Stimulated activated CD4-positive, alpha-beta T cell treated with anti-CD3 and anti-CD28 coated beads, Interleukin-4, amount 100 ng/mL, for 48 hours (primary cell): ENCODE results near the gene HEYL.
A peak's percentile ranks its signal among the peaks of the same experiment; 100 is the strongest.
"Not testable (repeated sequence)": the region's sequence is repeated elsewhere in the genome, so short reads cannot be mapped to it uniquely, and the experiment has no call there.

Experiments
- DNase-seq, 2 donors: peaks; one replicate each; pipeline ENCODE4 v3.0.0-alpha.2; 2020; ENCODE audit warnings: low read depth in 2 of 2

HEYL gene

GRCh38 chr1:39608921-39609320, 30.5 kb downstream of the HEYL start:
- DNase-seq: no peak

DNA sequence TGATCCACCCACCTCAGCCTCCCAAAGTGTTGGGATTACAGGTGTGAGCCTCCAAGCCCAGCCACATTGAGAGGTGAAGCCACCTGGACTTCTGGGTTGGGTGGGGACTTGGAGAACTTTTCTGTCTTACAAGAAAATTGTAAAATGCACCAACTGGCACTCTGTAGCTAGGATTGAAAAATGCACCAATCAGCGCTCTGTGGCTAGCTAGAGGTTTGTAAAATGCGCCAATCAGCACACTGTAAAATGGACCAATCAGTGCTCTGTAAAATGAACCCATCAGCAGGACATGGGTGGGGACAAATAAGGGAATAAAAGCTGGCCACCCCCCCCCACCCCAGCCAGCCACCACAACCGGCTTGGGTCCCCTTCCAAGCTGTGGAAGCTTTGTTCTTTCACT, 35.8 kb downstream of the HEYL start:
- not testable (repeated sequence) for DNase-seq

GRCh38 chr1:39601667-39602255, 37.7 kb downstream of the HEYL start:
- not testable (repeated sequence) for DNase-seq

- DNase-seq: no peak
Measured at GRCh38 chr1:39596163-39596562, 43.3 kb downstream of the HEYL start.

GRCh38 chr1:39593386-39593785, 46.1 kb downstream of the HEYL start:
- DNase-seq: no peak

GRCh38 chr1:39592069-39592468, 47.4 kb downstream of the HEYL start:
- no peak for DNase-seq

DNA sequence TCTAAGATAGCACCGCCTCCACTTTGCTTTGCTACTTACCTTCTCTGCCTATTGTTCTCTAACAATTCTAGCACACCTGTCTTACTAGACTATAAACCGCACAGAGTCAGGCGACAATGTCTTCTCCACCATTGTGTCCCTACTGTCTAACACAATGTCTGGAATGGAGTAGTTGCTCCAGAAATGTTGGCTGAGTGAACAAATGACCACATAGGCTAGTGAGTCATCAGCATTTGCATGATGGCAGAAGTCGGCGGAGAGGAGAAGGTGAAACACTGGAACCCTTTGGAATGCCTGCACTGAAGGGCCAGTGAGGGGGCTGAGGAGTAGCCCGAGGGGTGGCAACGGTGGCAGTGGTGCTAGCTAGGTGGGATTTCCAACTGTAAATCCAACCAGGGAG, 48.9 kb downstream of the HEYL start:
- DNase-seq: no peak

DNA sequence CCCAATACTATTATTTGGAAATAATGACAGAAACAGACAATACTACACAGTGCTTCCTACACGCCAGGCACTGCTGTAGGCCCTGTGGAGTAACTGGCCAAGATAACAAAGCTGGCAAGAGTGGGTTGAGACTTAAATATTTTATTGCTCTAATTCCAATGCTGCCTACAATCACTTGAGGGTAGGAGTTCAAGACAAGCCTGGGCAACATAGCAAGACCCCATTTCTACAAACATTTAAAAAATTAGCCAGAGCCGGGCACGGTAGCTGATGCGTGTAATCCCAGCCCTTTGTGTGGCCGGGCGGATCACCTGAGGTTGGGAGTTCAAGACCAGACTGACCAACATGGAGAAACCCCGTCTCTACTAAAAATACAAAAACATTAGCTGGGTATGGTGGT, 53.5 kb downstream of the HEYL start:
- DNase-seq: no peak

DNA sequence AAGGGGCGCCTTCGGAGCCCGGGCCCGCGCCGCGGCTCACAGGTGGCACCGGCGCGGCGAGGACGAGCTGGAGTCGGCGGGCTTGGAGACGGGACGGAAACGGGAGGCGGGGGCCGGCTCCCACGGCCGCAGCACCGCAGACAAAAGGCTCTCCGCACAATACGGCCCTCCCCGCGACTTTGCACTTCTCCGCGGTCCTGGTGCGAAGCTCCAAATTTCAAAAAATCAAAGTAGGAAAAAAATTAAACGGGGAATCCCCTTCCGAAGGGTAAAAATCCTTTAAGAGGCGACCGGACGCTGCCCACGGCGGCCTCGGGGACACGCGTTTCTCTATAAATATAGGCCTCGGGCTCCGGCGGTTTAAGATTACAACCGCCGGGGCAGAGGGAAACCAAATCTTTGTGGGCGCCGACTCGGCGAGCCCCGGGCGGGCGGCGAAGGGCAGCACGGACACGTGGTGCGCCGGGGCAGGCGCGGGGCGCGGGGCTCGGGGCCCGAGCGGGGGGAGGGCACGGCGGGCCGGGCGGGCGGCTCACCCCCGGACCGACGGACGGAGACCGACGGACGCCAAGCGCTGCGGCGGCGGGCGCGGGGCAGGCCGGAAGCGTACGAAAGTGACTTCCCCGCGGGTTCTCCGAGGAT, 63.3 kb downstream of the HEYL start:
- no peak for DNase-seq

- DNase-seq: peak; percentile 27 to 49
Measured at GRCh38 chr1:39575191-39576015, 64.0 kb downstream of the HEYL start.

GRCh38 chr1:39574646-39575045, 64.8 kb downstream of the HEYL start:
- no peak for DNase-seq
